AG08396 (cell line): ENCODE measurements around the gene PRUNE2.

Experiments used
- DNase-seq: peaks from one replicate; pipeline ENCODE4 v3.0.0; 2012; ENCODE audit warnings: low spot score, mixed read lengths

PRUNE2 gene

DNA sequence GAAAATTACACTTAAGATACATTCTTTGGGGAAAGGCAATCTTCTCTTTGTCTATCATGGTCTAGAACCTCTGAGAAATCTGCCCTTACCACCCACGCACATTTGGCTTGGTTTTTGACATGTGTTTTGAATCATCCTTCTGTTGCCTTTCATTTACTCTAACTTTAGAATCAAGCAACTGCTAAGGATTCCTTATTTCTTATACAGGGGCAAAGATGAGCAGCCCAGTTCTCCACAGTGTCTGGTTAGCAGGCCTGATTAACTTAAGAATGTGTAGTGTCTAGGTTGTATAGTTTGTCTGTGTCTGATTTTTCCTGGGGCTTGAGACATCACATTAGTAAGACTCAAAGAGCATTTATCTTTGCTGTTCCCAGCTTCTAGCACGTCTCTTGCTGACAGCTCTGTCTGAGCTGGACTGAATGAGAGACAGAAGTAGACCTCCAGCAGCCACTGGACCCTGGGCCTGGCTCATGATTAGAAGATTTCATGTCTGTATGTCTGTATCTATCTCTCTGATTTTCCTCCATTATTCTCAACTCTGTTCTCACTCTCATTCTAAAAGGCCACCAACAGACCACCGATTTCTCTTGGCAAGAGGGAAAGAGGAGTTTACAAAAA lies 173.5 kb downstream of the PRUNE2 start:
- no peak for DNase-seq

- no peak for DNase-seq
Observed at GRCh38 chr9:76730801-76731200, 175.1 kb downstream of the PRUNE2 start.

DNA sequence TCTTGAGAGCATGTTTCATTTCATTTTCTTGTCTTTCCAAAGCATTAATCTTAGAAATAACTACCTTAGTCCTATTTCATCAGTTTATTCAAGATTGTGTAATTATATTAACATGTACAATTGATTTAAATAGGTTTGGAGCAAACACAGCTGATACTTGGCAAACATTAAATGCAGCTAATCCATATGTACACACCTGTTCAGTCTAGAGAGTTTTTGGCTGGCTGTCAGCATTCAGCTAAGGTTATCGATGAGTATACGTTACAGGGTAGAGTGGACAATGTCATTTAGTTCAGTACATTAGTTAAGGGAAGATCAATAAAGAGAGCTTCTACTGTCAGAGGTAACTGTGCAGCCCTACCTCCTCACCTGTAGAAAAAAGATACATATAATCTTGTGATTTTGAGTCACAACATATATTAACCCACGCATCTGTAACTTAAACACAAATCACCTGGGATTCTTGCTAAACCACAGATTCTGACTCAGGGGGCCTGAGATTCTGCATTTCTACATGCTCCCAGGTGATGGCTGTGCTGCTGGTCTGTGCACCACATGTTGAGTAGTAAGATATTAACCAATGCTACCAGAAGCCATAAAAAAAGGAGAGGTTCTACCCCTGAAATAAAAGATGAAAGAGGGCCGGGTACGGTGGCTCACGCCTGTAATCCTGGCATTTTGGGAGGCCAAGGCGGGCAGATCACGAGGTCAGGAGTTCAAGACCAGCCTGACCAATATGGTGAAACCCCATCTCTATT lies 175.8 kb downstream of the PRUNE2 start:
- no peak for DNase-seq

GRCh38 chr9:76729116-76729515 lies 176.8 kb downstream of the PRUNE2 start:
- DNase-seq: no peak

DNA sequence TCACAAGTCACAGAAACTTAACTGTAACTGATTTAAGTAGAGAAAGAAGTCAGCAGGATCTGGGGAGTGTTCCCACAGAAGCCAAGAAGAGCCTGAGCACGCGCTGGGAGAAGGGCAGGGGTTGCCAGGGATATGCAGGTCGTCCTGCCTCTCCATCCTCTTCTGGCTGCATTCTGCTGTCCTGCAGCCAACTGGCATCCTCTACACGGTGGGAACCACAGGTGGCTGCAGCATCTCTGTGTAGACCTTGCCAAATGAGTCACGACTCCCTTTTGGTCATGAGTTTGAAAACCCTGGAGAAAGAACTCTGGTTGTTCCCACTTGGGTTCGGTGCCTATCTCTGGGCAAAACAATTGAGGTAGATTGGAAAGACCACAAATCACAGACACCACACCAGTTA lies 180.0 kb downstream of the PRUNE2 start:
- DNase-seq: no peak

DNA sequence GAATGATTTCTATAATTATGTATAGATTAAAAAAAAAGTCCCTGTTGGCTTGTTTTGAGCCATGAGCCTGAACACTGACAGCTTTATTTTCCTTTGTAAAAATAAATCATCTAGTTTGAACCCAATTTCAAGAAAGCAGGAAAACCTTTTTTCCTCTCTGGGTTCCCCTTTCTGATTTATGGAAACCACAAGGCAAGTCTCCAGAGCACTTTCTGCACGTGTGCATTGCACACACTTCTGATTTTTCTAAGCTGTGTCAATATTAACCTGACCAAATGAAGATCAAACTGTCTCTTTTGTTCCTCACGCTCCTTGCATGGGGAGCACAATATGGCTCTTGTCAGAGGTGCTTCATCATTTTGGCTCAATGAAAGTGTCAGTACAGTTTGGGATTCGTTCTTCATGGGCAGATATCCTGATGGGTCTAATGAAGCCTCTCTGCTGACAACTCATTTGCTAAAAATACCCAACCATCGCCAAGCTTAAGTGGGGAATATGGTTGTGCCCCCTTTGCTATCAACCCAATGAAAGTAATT lies 180.8 kb downstream of the PRUNE2 start:
- no peak for DNase-seq

- no peak for DNase-seq
Observed at GRCh38 chr9:76720245-76720644, 185.7 kb downstream of the PRUNE2 start.

DNA sequence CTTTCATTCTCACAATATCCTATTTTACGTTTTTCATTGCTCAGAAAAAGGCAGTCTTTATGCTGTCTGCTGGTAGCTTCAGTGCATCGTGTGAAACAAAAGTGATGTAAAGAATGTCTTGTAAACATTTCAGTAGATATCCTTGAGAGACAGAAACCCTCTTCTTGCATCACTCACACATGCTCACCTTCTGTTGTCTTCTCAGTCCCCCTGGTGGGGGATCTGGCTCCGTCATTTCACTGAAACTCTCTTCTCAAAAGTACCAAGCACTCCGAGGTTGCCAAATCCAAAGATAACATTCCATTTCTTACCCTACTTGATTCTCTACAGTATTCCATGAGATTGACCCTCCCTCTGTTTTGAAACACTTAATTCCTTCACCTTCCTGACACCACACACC lies 187.7 kb downstream of the PRUNE2 start:
- no peak for DNase-seq

- no peak for DNase-seq
Observed at GRCh38 chr9:76717613-76718012, 188.3 kb downstream of the PRUNE2 start.

- DNase-seq: no peak
Observed at GRCh38 chr9:76717176-76717575, 188.7 kb downstream of the PRUNE2 start.

GRCh38 chr9:76716085-76716672 lies 189.7 kb downstream of the PRUNE2 start:
- DNase-seq: no peak

DNA sequence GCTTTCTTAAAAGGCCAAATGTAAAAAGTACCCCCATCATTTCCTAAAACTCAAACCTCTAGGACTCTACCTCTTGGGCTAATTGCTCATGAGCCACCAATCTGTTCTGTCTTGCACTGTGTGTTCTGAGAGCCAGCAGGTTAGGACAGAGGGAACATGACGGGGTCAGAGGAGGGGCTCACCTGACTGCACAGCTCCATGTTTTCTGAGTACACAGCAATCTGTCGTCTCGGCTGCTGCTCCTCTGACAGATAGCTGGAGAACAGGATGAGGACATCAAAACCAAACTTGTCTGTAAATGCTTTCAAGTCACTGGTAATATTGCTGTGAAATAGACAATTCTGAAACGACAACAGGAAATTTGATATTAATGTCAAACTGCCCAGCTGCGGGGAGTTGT lies 192.5 kb downstream of the PRUNE2 start:
- no peak for DNase-seq

DNA sequence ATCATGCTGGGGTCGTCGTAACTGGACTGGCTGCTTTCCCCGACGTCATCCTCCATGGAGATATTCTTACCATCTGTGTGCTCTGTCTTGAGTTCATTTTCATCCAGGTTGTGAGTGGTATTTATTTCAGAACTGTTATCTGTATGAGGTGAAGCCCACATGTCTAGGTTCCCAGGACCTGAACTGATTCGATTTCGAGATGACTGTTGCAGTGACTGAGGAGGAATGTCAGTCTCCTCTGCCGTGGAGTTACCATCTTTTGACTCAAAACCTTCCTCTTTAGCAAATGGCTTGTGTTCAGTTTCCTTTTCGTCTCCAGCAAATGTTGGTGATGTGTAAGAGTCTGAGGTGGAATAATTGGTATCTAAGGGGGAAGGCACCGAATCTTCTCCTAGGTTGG lies 196.9 kb downstream of the PRUNE2 start:
- DNase-seq: no peak

DNA sequence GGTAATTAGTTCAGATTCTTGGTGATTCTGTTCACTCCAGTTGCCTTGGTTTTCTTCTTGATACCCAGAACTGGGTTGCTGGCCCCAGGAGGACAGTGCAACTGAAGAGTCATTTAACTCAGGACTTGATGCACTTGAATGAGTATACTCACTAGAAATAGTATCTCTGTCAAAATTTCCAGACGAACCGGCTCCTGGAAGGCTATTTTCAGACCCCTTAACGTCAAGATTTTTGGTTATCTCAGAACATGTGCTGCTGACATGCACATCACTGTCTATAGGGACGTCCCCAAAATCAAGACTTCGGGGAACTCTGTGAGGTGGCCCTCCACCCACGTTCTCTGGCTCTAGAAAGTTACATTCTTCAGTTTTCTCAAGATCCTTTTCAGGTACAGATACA lies 198.4 kb downstream of the PRUNE2 start:
- DNase-seq: no peak

GRCh38 chr9:76704593-76705204 lies 201.2 kb downstream of the PRUNE2 start:
- peak; percentile 60 for DNase-seq

- no peak for DNase-seq
Observed at GRCh38 chr9:76703270-76703669, 202.6 kb downstream of the PRUNE2 start.

- no peak for DNase-seq
Observed at GRCh38 chr9:76701441-76702039, 204.4 kb downstream of the PRUNE2 start.

GRCh38 chr9:76700916-76701315 lies 205.0 kb downstream of the PRUNE2 start:
- no peak for DNase-seq

GRCh38 chr9:76699971-76700370 lies 205.9 kb downstream of the PRUNE2 start:
- DNase-seq: peak; percentile 30

DNA sequence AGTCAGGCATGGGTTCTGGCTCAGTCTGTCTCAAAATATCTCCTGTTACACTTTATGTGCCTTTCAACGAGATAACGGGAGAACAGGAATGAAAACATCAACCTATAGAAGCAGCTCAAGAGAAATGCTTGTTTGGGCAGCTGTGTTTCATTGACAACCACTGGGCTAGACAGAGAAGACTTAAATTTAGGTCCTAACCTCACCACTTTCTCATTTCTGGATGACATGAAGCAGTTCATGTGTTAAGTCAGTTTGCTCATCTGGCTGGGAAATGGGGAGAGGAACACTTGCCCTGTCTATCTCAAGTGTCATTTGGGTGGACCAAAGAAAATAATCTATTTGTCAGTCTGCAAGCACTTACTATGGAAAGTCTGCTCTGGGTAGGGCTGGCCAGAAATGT lies 208.4 kb downstream of the PRUNE2 start:
- no peak for DNase-seq

DNA sequence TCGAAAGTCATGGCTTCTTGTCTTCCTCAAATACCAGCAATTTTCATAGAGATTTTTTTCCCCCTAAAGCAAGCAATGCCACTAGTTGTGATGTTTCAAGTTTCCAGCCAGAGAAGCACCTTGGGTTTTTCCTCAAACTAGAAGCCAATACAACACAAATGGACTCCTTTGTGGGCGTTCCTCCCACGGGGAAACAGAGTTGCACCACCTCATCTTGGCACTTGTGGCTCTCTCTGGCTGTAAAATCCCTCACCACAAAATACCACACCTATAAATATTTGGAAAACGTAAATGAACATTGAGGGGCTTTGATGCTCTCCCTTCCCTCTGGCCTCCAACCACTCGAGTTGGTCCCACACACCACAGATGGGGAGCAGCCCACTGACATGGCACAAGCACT lies 208.8 kb downstream of the PRUNE2 start:
- DNase-seq: no peak

GRCh38 chr9:76693912-76694311 lies 212.0 kb downstream of the PRUNE2 start:
- no peak for DNase-seq
